Measurements from ENCODE around the gene CPXM1. TPM values are rescaled to one million over a fixed set of nuclear protein-coding genes. Genes with fewer than 3 reads are reported as not detected.
A peak's percentile ranks its signal among the peaks of the same experiment; 100 is the strongest.

Gene CPXM1
- total and polyA plus RNA-seq, 2 donors = 19.4 to 46.9 TPM

DNA sequence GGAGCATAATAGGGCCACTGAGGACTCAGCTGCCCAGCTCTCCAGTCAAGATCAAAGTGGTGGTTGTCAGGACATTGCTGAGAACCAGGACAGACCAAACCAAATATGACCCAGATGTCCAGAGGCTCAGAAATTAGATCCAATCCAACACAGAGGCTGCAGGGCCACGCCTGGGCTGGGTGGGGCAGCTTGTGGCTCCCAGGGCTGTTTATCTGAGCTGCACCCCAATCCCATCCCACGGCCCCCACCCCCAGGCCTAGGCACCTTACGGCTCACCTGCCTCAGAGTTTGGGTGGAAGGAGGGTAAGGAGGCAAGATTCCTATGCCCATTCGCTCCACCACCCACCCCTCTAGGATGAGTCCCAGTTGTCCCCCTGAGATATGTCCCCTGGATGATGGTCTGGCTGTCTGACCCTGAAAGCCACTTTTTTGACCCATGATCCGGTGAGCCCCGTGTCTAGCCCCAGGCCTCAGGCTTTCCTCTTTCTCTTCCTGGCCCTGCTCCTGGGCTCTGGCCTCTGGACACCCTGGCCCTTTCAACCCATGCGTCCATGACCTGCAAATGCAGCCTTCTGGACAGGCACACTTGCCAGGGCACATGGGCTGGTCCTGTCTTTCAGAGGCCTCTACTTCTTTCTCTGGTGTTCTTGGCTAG, 40.0 kb downstream of the CPXM1 start:
- WGBS = 86% methylated on average over 7 of the region's 7 CpGs
- Histone ChIP-seq H3K27ac (ENCODE audit: low read depth) (no peak overlapping the region), H3K36me3 (ENCODE audit: insufficient read depth) (no peaks in the 10 kb centered on the region), H3K4me1 (ENCODE audit: insufficient read depth) (no peaks in the 10 kb centered on the region), H3K4me3 (ENCODE audit: low read depth, low read length) (no peak overlapping the region)
- DNase-seq (ENCODE audit: extremely low spot score) = no peak

DNA sequence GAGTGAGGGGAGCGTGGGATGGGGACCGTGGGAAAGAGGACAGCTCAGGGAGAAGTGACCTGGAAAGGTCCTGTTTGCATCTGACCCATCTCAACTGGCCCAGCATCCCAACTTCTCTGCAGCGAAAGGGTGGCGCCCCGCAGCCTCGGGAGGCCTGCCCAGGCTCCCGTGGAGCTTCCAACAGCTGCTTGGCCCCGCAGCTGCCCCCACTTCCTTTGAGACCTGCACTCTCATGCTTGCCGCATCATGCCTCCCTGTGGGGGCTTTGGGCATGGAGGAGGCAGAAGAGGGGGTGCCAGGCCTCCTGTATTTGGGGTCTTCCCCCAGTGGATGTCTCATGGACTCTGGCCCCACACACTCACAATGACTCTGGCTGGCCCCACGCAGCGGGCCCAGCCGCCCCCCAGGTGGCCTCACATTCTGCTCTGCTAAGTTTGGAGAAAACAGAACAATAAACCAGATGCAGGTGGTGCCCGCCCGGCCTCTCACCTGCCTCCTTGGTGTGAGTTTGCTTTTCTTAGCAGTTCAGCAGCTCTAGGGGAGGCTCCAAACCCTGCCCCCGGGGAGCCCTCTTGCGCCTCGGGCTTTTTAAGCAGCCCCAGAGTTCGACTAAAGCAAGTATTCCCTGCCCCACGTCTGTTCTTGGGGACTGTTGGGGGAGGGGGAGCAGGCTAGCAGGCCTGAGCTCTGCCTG, 40.7 kb downstream of the CPXM1 start:
- no peak for DNase-seq (ENCODE audit: extremely low spot score)
- no peaks in the 10 kb centered on the region for H3K36me3 ChIP-seq (ENCODE audit: insufficient read depth)
- no peak overlapping the region for H3K27ac ChIP-seq (ENCODE audit: low read depth)
- WGBS = 64% methylated on average over 19 of the region's 19 CpGs
- H3K4me1 ChIP-seq (ENCODE audit: insufficient read depth) = no peaks in the 10 kb centered on the region
- no peak overlapping the region for H3K4me3 ChIP-seq (ENCODE audit: low read depth, low read length)

DNA sequence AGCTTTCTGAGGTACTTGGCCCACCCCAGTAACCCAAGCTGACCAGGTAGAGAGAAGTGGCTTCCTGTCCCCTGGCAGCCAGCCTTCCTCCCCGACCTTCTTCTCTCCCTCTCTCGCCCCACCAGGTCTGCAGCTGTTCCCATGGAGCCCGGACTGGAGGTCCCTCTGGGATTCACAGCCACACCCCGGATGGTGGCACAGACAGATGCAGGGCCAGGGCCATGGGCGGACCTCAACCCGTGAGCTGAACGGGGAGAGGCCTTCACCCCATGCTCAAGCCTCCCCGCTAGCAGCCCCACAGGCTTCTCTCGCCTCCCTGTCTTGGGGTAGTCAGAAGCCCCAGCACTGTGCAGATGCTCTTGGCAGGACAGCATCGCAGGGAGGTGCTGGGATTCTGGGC, 41.3 kb downstream of the CPXM1 start:
- 85% methylated on average over 10 of the region's 10 CpGs for WGBS
- no peak overlapping the region for H3K27ac ChIP-seq (ENCODE audit: low read depth)
- no peaks in the 10 kb centered on the region for H3K36me3 ChIP-seq (ENCODE audit: insufficient read depth)
- H3K4me1 ChIP-seq (ENCODE audit: insufficient read depth) = no peaks in the 10 kb centered on the region
- H3K4me3 ChIP-seq (ENCODE audit: low read depth, low read length) = no peak overlapping the region
- no peak for DNase-seq (ENCODE audit: extremely low spot score)

DNA sequence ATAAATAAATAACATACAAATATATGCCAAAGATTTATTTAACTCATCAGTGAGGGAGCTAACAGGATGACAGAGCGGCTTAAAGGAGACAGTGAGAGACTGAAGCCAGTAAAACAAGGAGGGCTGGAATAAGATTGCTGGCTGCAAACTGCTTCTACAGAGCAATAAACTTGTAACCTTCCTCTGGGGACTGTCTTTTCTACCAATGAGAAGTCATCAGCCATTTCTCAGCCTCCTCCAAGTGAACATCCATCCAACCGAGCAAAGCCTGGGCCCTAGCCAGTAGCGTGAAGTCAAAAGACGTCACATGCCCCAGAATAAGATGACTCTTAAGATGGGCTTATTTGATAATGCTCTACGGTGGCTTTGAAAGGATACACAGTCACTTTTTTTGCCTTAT, 42.5 kb downstream of the CPXM1 start:
- Histone ChIP-seq H3K36me3 (ENCODE audit: insufficient read depth) (no peaks in the 10 kb centered on the region), H3K27ac (ENCODE audit: low read depth) (no peak overlapping the region), H3K4me3 (ENCODE audit: low read depth, low read length) (no peak overlapping the region), H3K4me1 (ENCODE audit: insufficient read depth) (no peaks in the 10 kb centered on the region)
- no peak for DNase-seq (ENCODE audit: extremely low spot score)
- 72% methylated on average over 5 of the region's 5 CpGs for WGBS

DNA sequence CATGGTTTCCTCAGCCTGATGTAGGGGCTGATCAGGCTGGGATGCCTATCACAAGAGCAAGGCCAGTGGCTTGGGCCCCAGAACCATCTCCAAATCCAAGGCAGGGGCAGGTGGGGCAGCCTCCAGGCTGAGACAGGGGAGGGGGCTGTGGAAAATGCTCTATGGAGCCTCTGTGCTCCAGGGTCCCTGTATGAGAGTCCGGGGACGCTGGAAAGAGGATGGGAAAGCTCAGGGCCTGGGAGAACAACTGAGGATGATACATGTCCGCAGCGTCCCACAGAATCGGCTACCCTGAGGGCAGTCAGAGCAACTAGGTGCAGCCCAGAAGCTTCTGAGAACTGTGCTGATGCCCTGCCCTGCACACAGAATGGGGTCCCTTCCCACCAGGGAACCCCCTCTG, 43.4 kb downstream of the CPXM1 start:
- no peak for DNase-seq (ENCODE audit: extremely low spot score)
- no peak overlapping the region for H3K27ac ChIP-seq (ENCODE audit: low read depth)
- H3K4me3 ChIP-seq (ENCODE audit: low read depth, low read length) = no peak overlapping the region
- no peaks in the 10 kb centered on the region for H3K4me1 ChIP-seq (ENCODE audit: insufficient read depth)
- no peaks in the 10 kb centered on the region for H3K36me3 ChIP-seq (ENCODE audit: insufficient read depth)
- WGBS = 92% methylated on average over 5 of the region's 5 CpGs

DNA sequence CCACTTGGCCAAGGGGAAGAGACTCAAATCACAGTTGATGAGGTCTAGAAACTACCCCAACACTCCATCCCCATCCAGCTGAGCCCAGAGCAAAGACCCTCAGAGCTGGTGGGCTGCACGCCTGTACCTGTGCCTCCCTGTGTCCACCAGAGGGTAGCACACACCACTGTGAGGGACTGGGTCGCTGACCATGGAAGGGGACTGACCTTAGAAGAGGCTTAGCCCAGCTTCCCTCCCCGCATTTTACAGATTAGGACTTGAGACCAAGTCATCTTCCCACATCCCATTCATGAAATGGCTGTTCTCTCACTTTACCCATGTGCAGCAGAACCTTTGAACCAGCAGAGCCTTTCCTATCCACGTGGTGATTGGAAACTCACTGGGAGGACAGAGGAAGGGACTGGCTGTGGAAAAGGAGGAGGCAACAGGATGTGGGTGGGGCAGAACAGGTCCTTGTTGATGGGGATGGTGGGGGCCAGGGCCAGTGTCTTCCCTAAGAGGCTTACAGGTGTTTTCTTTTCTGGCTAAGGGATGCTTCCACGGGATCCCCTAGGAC, 44.3 kb downstream of the CPXM1 start:
- H3K27ac ChIP-seq (ENCODE audit: low read depth) = no peak overlapping the region
- no peaks in the 10 kb centered on the region for H3K4me1 ChIP-seq (ENCODE audit: insufficient read depth)
- H3K4me3 ChIP-seq (ENCODE audit: low read depth, low read length) = no peak overlapping the region
- H3K36me3 ChIP-seq (ENCODE audit: insufficient read depth) = no peaks in the 10 kb centered on the region
- WGBS = 63% methylated on average over 5 of the region's 5 CpGs
- no peak for DNase-seq (ENCODE audit: extremely low spot score)

DNA sequence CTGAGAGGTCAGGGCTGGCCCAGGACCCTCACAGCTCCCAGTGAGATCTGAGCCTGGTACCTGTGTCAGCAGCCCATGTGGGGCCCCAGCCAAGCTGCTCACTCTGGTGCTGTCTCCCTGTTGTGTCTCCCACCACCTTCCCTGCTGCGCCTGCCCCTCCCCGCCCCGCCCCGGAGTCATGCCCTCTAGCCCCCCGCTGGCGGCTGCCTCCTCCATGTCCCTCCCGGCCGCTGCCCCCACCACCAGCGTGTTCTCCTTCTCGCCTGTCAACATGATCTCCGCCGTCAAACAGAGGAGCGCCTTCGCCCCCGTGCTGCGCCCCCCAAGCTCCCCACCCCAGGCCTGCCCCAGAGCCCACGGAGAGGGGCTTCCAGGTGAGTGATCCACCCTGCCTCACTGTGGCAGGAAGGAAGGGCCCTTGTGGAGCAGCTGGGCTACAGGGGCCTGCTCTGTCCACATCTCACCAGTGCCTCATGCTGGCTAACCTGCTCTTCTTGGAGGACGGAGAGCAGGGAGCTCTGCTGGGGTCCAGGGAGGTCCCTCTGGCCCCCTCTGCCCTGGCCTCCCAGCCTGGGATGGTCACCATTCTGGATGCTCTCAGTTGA, 44.9 kb downstream of the CPXM1 start:
- Histone ChIP-seq H3K4me3 (ENCODE audit: low read depth, low read length) (no peak overlapping the region), H3K36me3 (ENCODE audit: insufficient read depth) (no peaks in the 10 kb centered on the region), H3K4me1 (ENCODE audit: insufficient read depth) (no peaks in the 10 kb centered on the region), H3K27ac (ENCODE audit: low read depth) (no peak overlapping the region)
- 66% methylated on average over 18 of the region's 18 CpGs for WGBS
- no peak for DNase-seq (ENCODE audit: extremely low spot score)

DNA sequence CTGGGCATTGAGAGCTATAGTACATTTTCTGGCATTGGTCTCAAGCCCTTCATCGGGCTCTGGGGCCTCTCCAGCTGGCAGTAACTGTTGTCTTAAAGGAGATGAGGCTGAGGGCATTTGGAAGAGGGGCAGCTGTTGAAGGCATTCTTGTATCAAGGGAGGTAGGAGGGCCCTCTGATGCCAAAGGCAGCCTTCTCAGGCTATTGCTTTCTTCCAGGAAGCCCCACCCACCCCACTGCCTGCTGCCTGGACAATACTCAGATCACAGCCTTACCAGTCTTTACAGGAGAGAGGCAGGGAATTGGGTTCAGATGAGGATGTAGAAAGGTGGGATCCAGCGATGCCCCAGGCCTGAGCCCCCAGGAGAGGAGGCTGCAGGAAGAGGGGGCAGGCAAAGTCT, 46.0 kb downstream of the CPXM1 start:
- 65% methylated on average over 2 of the region's 2 CpGs for WGBS
- no peak for DNase-seq (ENCODE audit: extremely low spot score)
- no peak overlapping the region for H3K27ac ChIP-seq (ENCODE audit: low read depth)
- H3K36me3 ChIP-seq (ENCODE audit: insufficient read depth) = no peaks in the 10 kb centered on the region
- no peaks in the 10 kb centered on the region for H3K4me1 ChIP-seq (ENCODE audit: insufficient read depth)
- no peak overlapping the region for H3K4me3 ChIP-seq (ENCODE audit: low read depth, low read length)

DNA sequence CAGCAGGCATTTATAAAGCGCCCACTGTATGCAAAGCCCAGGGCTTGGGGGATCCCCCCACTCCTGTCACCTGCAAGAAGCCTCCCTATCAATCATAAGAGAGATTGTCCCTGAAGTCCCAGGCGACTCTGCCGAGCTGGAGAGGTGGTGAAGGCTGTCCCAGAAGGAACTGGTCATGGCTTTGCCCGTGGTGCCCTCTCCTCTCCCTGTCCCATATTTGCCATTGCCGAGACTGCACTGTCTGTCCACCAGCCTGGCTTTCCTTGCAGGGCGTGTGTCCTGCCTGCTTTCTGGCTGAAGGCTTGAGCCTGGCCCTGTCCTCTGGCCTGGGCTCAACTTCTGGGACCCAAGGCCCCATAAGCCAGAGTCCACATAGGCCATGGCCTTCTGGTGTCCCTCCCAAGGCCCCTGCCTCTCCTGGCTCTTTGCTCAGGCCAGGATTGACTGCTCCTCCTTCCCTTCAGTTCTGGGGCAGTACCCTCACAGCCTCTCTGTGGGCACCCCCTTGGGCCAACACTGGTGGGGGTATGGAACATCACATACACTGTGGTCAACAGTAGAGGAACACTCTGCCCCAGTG, 46.9 kb downstream of the CPXM1 start:
- 91% methylated on average over 6 of the region's 6 CpGs for WGBS
- Histone ChIP-seq H3K4me3 (ENCODE audit: low read depth, low read length) (no peak overlapping the region), H3K4me1 (ENCODE audit: insufficient read depth) (no peaks in the 10 kb centered on the region), H3K36me3 (ENCODE audit: insufficient read depth) (no peaks in the 10 kb centered on the region), H3K27ac (ENCODE audit: low read depth) (no peak overlapping the region)
- DNase-seq (ENCODE audit: extremely low spot score) = no peak

DNA sequence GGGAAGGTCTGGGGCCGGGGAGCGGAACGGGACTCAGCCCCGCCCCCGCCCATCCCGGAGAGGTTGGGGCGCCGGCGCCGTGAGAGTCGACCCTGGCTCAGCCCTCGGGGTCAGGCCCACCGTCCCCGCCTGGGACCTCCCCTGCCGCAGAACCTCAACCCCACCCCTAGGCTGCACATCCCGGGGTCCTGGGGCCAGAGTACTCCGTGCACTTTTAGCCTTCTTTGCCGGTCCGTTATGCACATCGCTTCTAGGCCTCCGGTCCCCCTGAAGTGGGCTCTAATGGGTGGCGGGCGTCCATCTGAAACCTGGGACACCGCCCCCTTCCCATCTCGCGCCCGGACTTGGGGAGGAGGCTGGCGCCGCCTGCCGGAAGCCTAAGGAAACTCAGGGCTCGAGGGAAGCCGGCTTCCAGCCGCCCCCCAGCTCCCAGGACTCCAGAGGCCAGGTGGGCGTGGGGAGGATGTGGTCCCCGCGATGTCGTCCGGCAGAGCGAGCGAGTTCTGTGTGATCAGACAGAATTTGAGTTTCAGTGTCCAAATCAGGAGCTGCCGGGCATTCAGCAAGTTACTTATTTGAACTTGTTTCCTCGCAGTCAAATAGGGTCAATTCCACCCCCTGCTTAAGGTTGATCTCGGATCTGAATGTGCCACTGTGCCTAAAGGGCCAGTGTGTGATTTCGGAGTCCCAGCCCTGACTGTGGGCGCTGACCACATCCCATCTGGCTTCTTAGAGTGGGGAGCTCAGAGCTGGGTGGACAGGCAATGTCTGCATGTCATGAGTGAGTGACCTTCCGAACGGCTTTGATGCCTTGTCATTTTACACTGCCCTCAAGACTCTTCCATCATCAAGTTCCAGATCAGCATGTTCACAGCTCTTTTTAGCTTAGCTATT, 47.6 kb downstream of the CPXM1 start:
- 9% methylated on average over 47 of the region's 47 CpGs for WGBS
- Histone ChIP-seq H3K4me1 (ENCODE audit: insufficient read depth) (no peaks in the 10 kb centered on the region), H3K4me3 (ENCODE audit: low read depth, low read length) (peak overlapping the region; percentile 55), H3K36me3 (ENCODE audit: insufficient read depth) (no peaks in the 10 kb centered on the region), H3K27ac (ENCODE audit: low read depth) (peak overlapping the region; percentile 55)
- no peak for DNase-seq (ENCODE audit: extremely low spot score)

DNA sequence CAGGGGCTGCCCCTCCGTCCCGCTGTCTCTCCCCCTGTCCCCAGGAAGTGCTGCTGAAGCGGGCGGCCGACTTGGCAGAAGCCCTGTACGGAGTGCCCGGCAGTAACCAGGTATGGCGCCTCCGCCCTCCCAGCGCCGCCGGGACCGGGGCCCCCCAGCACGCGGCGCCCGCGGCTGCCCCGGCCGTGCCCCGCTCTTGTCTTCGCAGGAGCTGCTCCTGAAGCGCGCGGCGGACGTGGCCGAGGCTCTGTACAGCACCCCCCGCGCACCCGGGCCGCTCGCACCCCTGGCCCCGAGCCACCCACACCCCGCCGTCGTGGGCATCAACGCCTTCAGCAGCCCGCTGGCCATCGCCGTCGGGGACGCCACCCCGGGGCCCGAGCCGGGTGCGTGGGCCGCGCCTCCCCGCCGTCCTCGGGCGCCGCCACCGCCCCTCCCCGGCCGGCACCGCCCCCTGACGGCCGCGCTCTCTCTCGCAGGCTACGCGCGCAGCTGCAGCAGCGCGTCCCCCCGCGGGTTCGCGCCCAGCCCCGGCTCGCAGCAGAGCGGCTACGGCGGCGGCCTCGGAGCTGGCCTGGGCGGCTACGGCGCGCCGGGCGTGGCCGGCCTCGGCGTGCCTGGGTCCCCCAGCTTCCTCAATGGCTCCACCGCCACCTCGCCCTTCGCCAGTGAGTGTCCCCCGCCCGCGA, 48.4 kb downstream of the CPXM1 start:
- H3K27ac ChIP-seq (ENCODE audit: low read depth) = peak overlapping the region; percentile 66
- DNase-seq (ENCODE audit: extremely low spot score) = no peak

DNA sequence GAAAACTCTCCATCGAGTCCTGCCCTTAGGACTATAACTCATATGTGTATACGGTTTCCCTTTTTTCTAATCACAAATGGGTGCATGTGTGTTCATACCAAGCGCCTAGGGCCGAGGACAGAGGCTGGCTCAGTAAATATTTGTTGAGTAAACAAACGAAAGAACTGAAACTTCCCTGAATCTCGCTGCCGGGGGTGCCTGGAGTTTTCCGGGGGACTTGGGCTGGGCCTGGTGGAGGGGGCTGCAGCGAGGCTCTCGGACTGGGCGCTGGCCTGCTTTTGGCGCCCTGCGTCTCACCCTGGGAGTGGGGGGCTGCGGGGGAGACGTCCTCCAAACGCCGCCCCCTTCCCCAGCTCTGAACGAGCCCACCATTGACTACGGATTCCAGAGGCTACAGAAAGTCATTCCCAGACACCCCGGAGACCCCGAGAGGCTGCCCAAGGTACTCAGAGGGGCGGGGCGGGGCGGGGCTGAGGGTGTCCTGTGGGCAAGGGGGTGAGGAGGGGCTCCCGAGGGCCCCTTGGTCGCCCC, 49.0 kb downstream of the CPXM1 start:
- no peak for DNase-seq (ENCODE audit: extremely low spot score)
- Histone ChIP-seq H3K4me3 (ENCODE audit: low read depth, low read length) (peak overlapping the region; percentile 55), H3K27ac (ENCODE audit: low read depth) (peak overlapping the region; percentile 48), H3K36me3 (ENCODE audit: insufficient read depth) (no peaks in the 10 kb centered on the region), H3K4me1 (ENCODE audit: insufficient read depth) (no peaks in the 10 kb centered on the region)
- WGBS = 4% methylated on average over 26 of the region's 26 CpGs

More for the DNA sequence above, 48.4 kb downstream of the CPXM1 start:
- Histone ChIP-seq H3K4me3 (ENCODE audit: low read depth, low read length) (peak overlapping the region; percentile 55), H3K4me1 (ENCODE audit: insufficient read depth) (no peaks in the 10 kb centered on the region), H3K36me3 (ENCODE audit: insufficient read depth) (no peaks in the 10 kb centered on the region)
- 1% methylated on average over 93 of the region's 93 CpGs for WGBS
